SK-N-DZ (cell line): ENCODE results near the gene YAF2.
"Not testable (repeated sequence)": the region's sequence is repeated elsewhere in the genome, so short reads cannot be mapped to it uniquely, and the experiment has no call there.

Source experiments
- DNase-seq: peaks from one replicate; pipeline ENCODE4 v3.0.0-alpha.2; 2015; ENCODE audit warnings: low spot score

The YAF2 gene

GRCh38 chr12:42255221-42255865, 17.3 kb upstream of the YAF2 start:
- DNase-seq = no peak

GRCh38 chr12:42252645-42253044, 14.6 kb upstream of the YAF2 start:
- DNase-seq = not testable (repeated sequence)

- DNase-seq = not testable (repeated sequence)
Measured at GRCh38 chr12:42249033-42249432, 11.0 kb upstream of the YAF2 start.

- DNase-seq = no peak
Measured at GRCh38 chr12:42240131-42240750, 2.2 kb upstream of the YAF2 start.

- DNase-seq = no peak
Measured at GRCh38 chr12:42237853-42238239, 202 bp downstream of the YAF2 start.

GRCh38 chr12:42237052-42237852, 796 bp downstream of the YAF2 start:
- peak; percentile 92 for DNase-seq

- no peak for DNase-seq
Measured at GRCh38 chr12:42236017-42236416, 2.0 kb downstream of the YAF2 start.

GRCh38 chr12:42235426-42235825, 2.6 kb downstream of the YAF2 start:
- no peak for DNase-seq

- no peak for DNase-seq
Measured at GRCh38 chr12:42234970-42235369, 3.1 kb downstream of the YAF2 start.

GRCh38 chr12:42227525-42227924, 10.5 kb downstream of the YAF2 start:
- not testable (repeated sequence) for DNase-seq

- DNase-seq = not testable (repeated sequence)
Measured at GRCh38 chr12:42224501-42224900, 13.5 kb downstream of the YAF2 start.

- DNase-seq = no peak
Measured at GRCh38 chr12:42222724-42223123, 15.3 kb downstream of the YAF2 start.

GRCh38 chr12:42221726-42222125, 16.3 kb downstream of the YAF2 start:
- DNase-seq = no peak

GRCh38 chr12:42217656-42218055, 20.4 kb downstream of the YAF2 start:
- DNase-seq = no peak

- DNase-seq = no peak
Measured at GRCh38 chr12:42216737-42217136, 21.3 kb downstream of the YAF2 start.

GRCh38 chr12:42215759-42216158, 22.3 kb downstream of the YAF2 start:
- not testable (repeated sequence) for DNase-seq

GRCh38 chr12:42213954-42214426, 24.1 kb downstream of the YAF2 start:
- DNase-seq = peak; percentile 20

GRCh38 chr12:42213023-42213422, 25.0 kb downstream of the YAF2 start:
- peak; percentile 21 for DNase-seq

GRCh38 chr12:42208574-42208973, 29.5 kb downstream of the YAF2 start:
- no peak for DNase-seq

GRCh38 chr12:42204819-42205218, 33.2 kb downstream of the YAF2 start:
- DNase-seq = no peak

GRCh38 chr12:42204362-42204761, 33.7 kb downstream of the YAF2 start:
- DNase-seq = no peak

GRCh38 chr12:42201063-42201462, 37.0 kb downstream of the YAF2 start:
- DNase-seq = no peak

- no peak for DNase-seq
Measured at GRCh38 chr12:42199007-42199406, 39.0 kb downstream of the YAF2 start.
